VCaP (cell line): Measurements from ENCODE around the gene CNKSR3.

ENCODE experiments used
- H3K27ac ChIP-seq: fragments of 450-650 bp; 2 replicates; pipeline ENCODE4 v1.5.1; 2017
- TF ChIP-seq, protein P1 (sequence below): fragments of 450-650 bp; conservative IDR thresholded peaks from 2 replicates; pipeline ENCODE4 v1.5.1; 2017; ENCODE audit warnings: mild to moderate bottlenecking, moderate library complexity

Gene CNKSR3

GRCh38 chr6:154494592-154495311 lies 15.7 kb downstream of the CNKSR3 start:
- TF ChIP-seq, protein P1, sequence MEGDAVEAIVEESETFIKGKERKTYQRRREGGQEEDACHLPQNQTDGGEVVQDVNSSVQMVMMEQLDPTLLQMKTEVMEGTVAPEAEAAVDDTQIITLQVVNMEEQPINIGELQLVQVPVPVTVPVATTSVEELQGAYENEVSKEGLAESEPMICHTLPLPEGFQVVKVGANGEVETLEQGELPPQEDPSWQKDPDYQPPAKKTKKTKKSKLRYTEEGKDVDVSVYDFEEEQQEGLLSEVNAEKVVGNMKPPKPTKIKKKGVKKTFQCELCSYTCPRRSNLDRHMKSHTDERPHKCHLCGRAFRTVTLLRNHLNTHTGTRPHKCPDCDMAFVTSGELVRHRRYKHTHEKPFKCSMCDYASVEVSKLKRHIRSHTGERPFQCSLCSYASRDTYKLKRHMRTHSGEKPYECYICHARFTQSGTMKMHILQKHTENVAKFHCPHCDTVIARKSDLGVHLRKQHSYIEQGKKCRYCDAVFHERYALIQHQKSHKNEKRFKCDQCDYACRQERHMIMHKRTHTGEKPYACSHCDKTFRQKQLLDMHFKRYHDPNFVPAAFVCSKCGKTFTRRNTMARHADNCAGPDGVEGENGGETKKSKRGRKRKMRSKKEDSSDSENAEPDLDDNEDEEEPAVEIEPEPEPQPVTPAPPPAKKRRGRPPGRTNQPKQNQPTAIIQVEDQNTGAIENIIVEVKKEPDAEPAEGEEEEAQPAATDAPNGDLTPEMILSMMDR, result no peak
- no peak overlapping the region for H3K27ac ChIP-seq

- TF ChIP-seq, protein P1, result no peak
- H3K27ac ChIP-seq, result no peak overlapping the region
Measured at GRCh38 chr6:154491567-154492470, 18.7 kb downstream of the CNKSR3 start.

DNA sequence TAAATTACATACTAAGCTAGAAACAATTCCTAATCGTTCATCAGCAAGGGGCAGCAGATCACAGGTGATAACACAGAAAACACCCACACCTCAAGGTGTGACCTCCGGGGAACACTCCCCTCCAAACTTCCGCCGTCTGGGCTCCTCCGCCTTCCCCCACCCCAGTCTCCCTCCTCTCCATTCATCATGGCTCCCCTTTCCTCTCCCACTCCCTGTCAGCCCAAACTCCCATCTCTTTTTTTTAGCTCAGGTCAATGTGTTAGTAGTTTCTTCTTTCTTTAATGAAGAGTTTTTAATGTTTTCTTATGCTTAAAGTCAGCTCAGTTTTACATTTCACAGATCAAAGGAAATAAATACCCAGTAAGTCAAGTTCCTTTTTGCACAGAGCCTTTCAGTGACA lies 20.7 kb downstream of the CNKSR3 start:
- TF ChIP-seq, protein P1, result no peak
- H3K27ac ChIP-seq, result peak overlapping the region; percentile 92

DNA sequence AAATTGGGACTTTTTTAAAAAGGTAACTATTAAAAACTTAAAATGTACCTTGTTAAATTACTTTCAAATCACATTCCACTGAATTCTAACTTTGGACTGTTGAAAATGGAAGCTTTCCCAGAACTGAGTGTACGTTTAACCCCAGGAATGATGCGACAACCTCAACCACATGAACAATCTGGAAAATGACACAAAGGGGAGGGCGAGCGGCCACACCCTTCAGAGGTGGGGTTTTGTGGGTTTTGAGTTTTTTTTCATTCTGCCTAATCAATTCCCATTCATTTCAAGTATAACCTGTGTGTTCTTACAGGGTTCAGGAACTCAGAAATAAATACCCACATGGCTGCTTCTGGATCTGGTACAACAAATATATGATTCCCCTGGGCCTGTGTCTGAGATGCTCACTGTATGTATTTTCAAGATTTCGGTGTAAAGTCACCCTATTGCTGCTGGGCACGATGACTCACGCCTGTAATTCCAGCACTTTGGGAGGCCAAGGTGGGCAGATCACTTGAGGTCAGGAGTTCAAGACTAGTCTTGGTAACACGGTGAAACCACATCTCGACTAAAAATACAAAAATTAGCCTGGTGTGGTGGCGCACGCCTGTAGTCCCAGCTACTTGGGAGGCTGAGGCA lies 21.6 kb downstream of the CNKSR3 start:
- TF ChIP-seq, protein P1, result no peak
- H3K27ac ChIP-seq, result peak overlapping the region; percentile 92

DNA sequence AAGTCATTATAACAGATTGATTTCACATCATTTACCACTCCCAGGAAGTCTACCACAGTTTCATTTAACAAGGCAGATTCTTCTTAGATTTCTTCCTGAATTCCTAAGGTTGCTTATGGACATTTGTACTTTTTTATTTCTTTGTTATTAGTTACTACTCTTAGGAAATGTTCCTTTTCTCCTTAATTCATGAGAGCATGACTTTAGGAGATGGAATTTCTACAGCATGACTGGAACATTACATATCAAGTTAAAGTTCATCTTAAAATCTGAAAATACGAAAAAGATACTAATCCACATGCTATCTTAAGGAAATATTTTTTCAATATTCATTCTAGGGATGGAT lies 22.3 kb downstream of the CNKSR3 start:
- H3K27ac ChIP-seq, result peak overlapping the region; percentile 92
- TF ChIP-seq, protein P1, result no peak

DNA sequence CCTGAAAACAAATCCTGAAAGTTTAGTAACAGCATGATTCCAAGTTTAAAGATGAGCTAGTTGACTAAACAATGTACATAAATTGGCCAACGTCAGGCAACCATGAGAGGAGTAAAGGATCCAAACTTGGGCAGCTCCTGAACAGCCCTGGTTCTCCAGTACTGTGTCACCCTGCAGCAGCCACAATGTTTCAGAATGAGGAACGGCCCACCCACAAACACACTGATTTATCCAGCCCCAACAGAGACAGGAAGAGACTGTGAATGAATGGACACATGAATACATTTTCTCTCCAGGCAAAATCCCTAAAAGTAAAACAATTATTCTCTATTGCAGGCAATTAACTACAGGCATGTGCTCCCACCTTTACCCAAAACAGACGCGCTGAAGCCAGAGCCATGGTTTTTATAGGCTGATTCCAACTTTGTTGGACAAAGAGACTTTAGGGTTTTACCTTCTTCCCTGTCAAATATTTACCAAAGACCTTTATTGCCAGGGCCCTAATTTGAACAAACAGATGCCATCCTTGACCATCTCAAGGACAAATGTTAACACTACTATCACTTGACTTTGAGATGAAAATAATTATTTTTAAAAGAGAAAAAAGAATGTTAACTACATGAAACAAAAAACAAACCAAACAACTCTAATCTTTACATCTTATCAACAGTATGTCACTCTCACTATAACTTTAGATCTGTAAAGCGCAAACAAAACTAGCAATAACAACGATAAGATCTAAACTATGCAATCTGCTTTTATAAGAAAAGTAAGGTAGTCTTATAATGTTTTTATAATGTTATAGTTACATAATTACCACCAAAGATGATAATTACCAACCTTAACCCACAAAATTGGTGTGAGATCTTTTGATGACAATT lies 22.9 kb downstream of the CNKSR3 start:
- H3K27ac ChIP-seq, result peak overlapping the region; percentile 92
- TF ChIP-seq, protein P1, result no peak
